GM19463 (cell line): Measurements from ENCODE around the gene TMEM225B.
"Not testable (repeated sequence)": the region's sequence is repeated elsewhere in the genome, so short reads cannot be mapped to it uniquely, and the experiment has no call there.

Experiments
- ATAC-seq: cut with Tn5 transposase; IDR thresholded peaks from one replicate; pipeline ENCODE4 v1.9.1; 2021; ENCODE audit warnings: mild to moderate bottlenecking, moderate library complexity; ENCODE audit not compliant: unreplicated experiment

TMEM225B gene

DNA sequence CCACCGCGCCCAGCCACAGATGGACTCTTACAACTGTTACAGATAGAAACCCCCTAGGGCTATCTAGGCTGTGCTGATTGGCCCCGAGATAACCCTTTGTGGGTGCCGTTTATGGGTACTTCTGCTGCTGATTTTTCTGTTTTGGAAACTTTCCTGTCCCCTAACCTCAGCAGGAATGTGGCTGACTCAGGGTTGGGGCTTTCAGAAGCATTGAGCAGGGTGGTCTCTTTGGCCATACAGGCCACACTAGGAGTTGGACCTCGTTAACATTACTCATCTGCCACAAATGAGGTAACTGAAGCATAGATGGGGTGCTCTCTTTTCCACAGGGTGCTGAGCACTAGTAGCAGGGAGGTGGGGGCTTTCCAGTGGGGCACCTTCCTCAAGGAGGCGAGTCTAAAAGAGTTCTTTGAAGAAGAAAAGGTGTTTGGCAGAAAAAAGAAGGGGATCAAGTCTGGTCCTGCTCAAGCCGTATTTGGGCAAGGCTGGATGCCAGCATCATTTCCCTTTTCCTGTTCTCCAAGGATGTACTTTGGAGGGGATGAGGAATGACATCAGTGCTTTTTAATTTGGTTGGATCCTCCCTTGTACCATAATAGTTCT, 25.1 kb downstream of the TMEM225B start:
- no peak for ATAC-seq

DNA sequence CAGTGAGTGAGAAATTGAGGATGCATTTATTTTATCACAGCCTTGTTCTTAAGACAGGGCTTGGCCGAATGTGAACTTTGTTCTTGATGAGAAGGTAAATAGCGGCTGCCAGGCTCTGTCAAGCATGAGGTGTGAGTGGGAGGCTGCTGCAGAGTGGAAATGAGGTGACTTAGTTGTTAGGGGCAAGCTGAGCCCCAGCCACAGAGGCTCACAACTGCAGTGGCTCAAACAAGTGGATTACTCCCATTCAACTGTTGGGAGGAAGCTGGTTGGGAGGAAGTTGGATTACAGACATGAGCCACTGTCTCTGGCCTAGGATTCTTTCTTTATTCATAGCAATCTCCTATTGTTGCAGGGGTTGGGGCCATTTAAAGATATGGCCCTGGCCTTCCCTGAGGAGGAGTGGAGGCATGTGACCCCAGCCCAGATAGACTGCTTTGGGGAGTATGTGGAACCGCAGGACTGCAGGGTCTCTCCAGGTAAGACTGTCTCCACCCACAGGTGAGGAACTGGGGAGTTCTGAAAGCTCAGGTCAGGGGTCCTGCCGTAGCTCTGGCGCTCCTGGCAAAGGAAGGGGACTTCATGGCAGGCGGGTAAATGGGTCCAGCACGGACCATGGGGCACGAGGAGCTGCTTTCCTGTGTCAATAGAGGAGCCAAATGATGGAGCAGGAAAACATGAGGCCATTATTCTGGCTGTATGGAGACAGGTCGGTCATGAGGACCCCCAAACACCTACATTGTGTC, 25.8 kb downstream of the TMEM225B start:
- no peak for ATAC-seq

DNA sequence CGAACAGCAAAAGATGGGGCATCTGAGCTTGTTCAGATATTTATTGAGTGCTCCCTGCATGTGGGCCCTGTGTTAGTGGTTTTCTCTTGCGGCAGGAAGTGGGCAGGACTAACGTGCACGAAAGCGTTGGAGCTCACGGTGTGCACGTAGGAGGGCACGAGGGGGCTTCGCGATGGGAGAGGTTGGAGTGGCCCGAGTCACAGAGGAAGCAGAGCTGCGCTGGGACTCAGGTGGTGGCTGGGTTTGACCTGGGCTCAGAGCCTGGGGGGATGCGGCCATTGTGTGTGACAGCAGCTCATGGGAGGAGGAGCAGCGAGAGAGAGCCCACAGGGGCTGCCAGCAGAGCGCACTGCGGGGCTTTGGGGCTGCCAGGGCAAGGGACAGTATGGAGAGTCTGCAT, 26.4 kb downstream of the TMEM225B start:
- ATAC-seq: no peak

DNA sequence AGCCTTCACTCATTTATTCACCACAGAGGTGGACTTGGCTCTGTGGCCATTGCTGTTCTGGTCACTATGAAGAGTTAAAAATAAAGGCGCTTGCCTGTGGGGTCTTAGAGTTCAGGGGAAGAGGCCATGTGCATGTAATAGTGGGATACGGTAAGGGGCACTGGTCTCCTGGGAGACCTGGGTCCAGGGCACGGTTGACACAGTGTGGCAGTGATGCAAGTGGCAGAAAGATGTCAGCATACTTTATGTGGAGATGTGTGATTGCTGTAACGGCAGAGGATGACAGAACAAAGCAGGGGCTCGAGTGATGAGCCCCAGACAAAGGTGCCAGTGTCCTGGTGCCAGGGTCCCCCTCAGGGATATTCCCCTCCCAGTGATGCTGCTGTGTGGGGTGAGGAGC, 27.3 kb downstream of the TMEM225B start:
- ATAC-seq: no peak

DNA sequence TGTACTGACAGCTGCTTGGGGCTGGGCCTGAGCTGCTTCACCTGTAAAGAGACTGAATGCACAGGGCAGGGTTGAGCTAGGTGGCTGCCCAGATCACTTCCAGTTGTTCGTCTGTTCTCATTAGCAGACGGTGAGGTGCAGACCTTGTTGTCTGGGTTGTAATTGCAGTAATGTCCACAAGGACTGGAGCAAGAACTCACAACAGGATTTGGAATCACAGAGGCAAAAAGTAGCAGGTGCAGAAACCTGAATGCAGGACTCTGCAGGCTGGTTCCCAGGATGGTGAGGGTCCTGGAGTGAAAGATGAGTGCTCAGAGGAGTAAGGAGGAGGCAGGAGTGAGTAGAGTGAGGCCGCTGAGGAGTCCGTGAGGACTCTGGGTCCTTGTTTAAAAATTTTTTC, 27.9 kb downstream of the TMEM225B start:
- no peak for ATAC-seq

DNA sequence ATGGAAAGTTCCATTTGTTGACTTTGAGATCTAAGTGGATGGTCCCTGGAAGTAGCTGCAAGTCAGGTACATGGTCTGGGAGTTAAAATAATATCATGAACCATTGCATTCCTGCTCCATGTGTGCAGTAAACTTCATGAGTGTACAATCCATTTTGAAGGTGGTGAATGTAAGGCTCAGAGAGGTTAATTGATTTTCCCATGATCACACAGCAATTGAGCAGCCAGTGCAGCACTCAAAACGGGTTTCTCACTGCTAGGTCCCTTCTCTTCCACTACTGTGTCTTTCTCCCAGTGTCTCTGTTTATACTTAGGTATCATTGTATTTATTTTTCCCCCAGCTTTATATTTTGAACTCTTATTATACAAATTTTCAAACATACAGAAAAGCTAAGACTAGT, 28.6 kb downstream of the TMEM225B start:
- ATAC-seq: no peak

DNA sequence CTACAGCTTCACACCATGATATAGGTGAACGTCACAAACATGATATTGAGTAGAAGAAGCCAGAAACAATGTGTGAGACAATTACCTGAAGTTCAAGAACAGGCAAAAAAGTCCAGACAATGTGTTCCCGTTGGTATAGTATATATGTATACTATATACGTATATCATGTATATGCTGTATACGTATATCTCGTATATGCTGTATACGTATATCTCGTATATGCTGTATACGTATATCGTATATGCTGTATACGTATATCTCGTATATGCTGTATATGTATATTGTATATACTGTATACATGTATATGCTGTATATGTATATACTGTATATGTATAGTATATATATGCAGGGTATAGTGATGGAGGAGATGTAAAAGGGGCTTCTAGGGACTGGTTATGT, 29.4 kb downstream of the TMEM225B start:
- ATAC-seq: no peak

DNA sequence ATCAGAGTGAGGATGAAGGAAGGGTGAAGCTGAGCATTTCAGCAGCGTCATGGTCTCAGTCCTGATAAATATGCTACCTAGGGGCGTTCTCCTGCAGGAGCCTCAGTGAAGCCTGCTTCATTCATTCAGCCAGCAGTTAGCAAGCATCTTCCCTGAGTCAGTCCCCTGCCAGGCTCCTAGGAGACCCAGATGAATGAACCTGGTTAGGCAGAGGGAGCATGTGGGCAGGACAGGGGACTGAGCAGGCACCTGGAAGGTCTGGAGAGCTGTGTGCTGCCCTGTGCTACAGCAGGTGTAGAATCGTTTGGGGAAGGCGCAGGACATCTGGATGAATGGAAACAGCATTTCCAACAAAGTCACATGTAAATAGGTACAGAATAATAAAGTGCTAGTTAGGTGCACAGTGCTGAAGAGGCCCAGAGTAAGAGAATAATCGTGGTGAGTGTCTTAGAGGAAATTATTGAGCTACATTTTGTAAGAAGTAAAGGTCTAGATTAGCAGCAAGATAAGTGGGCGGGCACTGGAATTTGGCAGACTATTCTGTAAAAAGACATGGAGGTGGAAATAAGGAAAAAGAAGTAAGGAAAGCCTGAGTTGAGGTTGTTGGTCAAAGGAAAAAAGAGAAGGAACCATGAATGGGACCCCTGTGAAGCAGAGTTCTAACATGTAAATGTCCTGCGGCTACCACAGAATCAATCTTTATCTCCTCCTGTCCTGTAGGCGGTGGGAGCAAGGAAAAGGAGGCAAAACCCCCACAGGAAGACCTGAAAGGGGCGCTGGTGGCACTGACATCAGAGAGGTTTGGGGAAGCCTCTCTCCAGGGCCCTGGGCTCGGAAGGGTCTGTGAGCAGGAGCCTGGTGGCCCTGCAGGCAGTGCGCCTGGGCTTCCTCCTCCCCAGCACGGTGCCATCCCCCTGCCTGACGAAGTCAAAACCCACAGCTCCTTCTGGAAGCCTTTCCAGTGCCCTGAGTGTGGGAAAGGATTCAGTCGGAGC, 30.7 kb downstream of the TMEM225B start:
- ATAC-seq: no peak

DNA sequence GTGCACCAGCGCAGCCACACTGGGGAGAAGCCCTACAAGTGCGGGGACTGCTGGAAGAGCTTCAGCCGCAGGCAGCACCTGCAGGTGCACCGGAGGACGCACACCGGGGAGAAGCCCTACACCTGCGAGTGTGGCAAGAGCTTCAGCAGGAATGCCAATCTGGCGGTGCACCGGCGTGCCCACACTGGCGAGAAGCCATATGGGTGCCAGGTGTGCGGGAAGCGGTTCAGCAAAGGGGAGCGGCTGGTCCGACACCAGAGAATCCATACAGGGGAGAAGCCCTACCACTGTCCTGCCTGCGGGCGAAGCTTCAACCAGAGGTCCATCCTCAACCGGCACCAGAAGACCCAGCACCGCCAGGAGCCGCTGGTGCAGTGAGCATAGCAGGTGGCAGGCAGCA, 31.6 kb downstream of the TMEM225B start:
- no peak for ATAC-seq

DNA sequence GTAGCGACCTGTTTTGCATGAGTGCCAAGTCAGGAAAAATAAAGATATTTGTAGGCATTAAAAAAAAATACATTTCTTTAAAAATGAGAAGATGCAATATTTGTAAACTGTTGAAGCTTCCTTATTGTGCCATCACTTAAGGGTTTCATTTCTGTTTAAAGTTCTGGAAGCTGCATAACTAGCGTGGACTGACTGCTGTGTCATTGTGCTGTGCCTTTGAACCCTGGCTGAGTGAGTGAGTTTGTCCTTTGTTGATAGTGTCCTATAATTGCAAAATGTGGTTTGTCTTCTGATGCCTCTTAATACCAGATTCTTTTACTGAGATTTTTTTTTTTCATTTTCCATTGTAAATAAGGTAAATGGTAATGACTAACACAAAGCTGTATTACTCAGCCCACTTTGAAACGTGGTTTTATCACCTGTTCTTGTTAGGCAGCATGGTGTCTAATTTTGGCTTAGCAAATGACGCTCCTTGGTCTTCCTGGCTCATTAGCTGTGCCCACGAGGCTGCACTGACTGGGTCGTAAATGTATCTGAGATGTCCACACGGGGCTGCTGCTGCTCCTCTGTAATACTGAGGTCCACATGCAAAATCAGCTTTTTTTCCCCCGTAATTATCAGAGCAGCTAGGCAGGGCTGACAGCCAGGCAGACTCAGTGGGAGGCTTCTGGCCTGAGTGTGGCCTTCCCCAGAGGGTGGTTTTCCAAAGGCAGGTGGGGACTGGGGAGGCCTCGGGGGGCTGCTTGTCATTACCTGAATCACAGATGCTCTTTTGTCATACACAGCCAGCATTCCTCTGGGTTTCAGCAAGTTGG, 33.4 kb downstream of the TMEM225B start:
- ATAC-seq: no peak

DNA sequence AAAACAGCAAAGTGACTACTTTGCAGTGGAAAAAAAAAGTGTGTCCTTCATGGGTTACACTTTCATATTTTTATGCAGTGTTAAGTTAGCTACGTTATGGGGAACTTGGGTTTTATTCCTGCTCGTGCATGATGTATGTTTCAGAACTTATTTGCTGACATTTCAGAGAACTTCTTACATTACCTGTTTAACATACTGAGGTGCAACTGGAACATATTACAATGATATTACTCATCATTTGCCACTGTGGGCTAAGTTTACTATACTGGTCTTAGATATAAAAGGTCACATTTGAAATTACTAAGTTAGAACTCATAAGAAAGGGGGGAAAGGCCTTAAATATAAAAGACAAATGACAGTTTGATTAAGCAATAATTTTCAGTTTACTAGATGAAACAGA, 39.3 kb downstream of the TMEM225B start:
- not testable (repeated sequence) for ATAC-seq

DNA sequence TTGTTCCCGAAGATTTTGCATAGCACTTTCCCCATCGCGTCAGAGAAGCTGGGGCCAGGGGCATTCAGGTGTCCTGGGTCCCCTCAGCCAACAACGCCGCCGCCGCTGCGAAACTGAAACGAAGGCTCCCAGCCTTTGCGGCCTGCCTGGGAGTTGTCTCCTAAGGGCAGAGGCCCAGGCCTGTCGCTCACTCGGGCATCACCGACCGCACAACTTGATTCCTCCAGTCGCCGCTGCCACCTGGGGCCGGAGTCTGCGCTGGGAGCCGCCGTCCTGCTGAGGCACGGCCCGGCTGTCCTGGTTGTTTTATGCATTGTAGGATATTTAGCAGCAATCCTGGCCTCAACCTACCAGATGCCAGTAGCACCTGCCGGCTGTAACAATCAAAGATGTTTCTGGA, 40.7 kb downstream of the TMEM225B start:
- no peak for ATAC-seq

DNA sequence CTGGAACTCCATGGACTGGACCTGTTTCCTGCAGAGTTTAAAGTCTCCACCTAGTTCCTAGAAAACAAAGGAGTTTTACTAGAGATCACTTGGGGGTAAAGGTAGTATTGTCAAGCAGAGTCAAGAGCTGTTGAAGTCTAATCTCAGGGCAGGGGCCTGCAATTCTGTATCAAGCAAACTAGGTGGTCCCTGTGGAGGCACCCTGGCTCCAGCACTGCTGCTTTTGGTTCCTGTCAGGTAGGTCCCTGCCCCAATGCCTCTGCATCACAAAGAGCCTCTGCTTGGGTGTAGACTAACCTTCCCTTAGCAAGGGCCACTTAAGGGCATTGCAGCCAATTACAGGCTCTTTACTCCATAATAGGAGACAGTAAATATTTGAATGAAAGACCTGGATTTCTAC, 41.2 kb downstream of the TMEM225B start:
- no peak for ATAC-seq

DNA sequence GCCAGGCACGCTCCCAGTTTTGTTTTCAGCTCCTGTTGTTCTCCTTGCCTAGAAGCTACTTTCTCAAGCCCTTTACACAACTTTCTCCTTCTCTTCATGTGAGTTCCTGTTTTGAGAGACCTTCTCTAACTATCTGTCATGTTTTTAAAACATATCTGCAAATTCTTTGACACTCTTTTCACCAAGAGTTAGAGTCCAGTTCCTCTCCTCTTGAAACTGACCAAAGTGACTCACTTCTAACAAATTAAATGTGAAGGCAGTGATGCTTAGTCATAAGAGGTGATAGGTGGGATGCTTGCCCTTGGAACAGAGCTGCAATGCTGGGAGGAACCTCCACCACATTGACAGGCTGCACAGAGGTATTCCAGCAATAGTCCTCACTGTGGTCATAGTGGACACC, 44.0 kb downstream of the TMEM225B start:
- no peak for ATAC-seq

DNA sequence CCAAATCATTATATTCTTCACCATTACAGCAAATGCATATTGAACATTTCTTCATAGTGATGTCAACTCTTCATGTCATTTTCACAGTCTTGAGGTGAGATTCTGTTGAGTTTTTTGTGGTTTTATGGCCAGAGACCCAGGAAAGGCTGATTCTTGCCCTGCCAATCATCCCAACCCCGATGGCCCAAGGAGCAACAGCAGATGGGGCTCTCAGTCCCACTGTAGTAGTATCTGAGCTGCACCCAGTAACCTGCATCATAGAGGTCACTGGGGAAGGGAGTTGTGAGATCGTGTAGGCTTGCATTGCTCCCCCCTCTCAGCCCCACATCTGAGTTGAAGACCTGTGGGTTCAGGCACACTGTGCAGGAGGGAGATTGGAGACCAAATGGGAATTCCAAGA, 45.4 kb downstream of the TMEM225B start:
- no peak for ATAC-seq

DNA sequence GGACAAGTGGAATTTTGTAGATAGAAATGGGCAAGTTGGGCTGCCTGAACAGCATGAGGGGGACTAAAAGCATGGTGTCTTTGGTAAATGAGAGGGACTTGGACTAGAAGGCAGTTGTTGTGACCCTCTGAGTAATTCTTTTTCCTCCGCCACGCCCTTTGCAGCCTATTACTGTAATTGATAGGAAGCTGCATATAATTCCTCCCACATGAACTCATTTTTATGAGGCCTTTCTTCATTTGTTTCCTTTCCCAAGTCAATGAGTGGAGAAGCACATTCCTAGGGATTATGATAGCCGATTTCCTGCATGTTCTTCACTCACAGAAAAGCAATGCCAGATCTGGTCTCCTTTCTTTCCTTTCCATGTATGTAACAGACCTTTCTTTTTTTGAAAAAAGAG, 46.4 kb downstream of the TMEM225B start:
- no peak for ATAC-seq

DNA sequence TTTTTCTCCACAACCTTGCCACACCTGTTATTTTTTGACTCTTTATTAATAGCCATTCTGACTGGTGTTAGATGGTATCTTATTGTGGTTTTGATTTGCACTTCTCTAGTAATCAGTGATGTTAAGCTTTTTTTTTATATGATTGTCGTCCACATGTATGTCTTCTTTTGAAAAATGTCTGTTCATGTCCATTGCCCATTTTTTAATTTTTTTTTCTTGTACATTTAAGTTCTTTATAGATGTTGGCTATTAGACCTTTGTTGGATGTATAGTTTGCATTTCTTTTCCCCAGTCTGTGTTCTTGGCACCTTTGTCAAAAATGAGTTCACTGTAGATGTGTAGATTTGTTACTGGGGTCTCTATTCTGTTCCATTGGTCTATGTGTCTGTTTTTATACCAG, 47.5 kb downstream of the TMEM225B start:
- ATAC-seq: no peak

DNA sequence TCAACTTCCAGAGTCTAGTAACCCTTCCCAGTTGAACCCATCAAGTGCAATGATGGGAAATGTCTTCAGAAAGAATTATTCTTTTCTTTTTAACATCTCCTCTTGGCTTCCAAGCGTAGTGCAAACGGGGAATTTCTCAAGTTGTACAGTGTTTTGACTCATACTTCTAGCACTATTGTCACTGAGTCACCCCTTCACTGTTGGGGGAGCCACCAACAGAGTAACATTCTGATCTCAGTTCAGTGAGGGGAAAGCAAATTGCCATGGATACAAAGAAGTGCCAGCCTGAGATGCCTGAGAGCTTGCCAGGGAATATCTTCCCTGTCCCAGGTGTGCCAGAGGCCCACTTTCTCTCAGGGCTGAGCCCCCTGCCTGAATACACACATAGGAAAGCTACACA, 50.8 kb downstream of the TMEM225B start:
- no peak for ATAC-seq

DNA sequence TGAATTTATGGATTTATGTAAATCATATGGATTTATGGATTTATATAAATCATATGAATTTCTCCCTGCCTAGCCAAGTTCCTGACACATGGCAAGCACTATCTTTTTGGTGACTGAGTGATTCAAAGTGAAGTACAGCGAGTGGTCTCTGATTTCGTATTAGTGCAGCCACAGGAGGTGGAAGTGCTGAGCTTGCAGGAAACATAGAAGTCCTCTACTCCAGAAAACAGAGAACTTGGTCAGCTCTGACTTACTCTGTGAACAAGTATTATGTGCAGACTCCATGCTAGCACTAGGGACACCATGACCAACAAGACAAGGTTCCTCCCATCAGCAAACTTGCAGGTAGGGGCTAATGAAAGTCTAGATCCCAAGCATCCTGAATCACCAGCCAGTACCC, 53.2 kb downstream of the TMEM225B start:
- ATAC-seq: no peak

DNA sequence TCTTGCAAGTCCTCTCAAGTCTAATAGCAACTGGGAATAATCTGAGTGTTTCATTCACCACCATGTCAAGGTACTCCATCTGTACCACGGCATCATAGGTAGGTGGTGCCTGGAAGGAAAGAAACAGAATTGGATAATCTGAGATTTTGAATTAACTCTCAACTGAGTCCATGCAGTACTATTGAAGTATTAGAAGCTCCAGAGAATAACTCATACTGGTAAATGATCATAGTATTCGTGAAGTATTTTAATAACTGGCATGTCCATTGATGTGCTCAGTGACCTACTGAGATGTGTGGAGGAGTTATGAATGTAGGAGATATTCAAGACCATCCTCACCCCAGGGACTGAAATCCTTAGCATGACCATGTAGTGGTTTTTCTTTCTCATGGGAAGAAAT, 54.6 kb downstream of the TMEM225B start:
- no peak for ATAC-seq

DNA sequence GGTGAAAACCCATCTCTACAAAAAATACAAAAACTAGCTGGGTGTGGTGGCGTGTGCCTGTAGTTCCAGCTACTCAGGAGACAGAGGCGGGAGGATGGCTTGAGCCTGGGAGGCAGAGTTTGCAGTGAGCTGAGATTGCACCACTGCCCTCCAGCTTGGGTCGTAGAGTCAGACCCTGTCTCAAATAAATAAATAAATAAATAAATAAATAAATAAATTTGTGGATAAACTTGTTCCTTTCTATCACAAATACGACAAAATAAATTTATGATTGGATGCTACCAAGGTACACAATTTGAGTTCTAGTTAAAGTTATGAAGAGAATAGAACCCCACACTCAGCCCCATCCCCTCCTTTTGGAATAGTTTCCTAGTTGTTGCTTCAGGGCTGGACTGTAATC, 55.2 kb downstream of the TMEM225B start:
- ATAC-seq: not testable (repeated sequence)
